Testis (tissue), 5 donors: ENCODE results near the gene FSCN2. TPM values are rescaled to one million over a fixed set of nuclear protein-coding genes. Genes with fewer than 3 reads are reported as not detected.

ENCODE experiments used
- DNase-seq: peaks from one replicate; pipeline ENCODE4 v3.0.0-alpha.2; 2019
- H3K27ac ChIP-seq, 2 donors: fragments of 200-600 bp; sonication (generic); one replicate each; pipeline ENCODE4 v1.5.1; 2019
- H3K27me3 ChIP-seq: fragments of 200-600 bp; sonication (generic); one replicate; pipeline ENCODE4 v1.5.1; 2019
- H3K36me3 ChIP-seq: fragments of 200-600 bp; sonication (generic); one replicate; pipeline ENCODE4 v1.5.1; 2017; ENCODE audit warnings: low read depth; ENCODE audit errors: missing control alignments
- H3K4me1 ChIP-seq: fragments of 200-600 bp; sonication (generic); one replicate; pipeline ENCODE4 v1.5.1; 2019
- H3K4me3 ChIP-seq, 2 donors: fragments of 200-600 bp; sonication (generic); one replicate each; pipeline ENCODE4 v1.5.1; 2017 to 2019
- H3K9me3 ChIP-seq: fragments of 200-600 bp; sonication (generic); one replicate; pipeline ENCODE4 v1.5.1; 2017
- CTCF ChIP-seq, 3 experiments: fragments of 450-650 bp in 2 of 3; fragments of 200-600 bp in 1 of 3; sonication (generic) in 1 of 3; IDR thresholded peaks; one replicate each; pipeline ENCODE4 v1.5.1; 2016 to 2019; ENCODE audit warnings: antibody characterized with exemption in 3 of 3, mild to moderate bottlenecking in 2 of 3, moderate library complexity in 1 of 3
- POLR2A ChIP-seq: fragments of 450-650 bp; IDR thresholded peaks from one replicate; pipeline ENCODE4 v1.6.1; 2017; ENCODE audit warnings: antibody characterized with exemption, mild to moderate bottlenecking, moderate library complexity
- WGBS, 2 donors: methylation state at CpG; one replicate each; pipeline ENCODE4 v1.1.5; 2018; 5-methylcytosine and 5-hydroxymethylcytosine counted together
- intact Hi-C: fragments of 100-400 bp; cut with DNase I; formaldehyde crosslinking; loops from one replicate; pipeline ENCODE4 v1.15.1; 2023; ENCODE audit warnings: low total_unique reads
- long read RNA-seq, 2 donors: transcript quantifications; one replicate each; lab custom pipeline, GENCODE V29; 2026
- polyA plus RNA-seq: library from polyadenylated mRNA; stranded (reverse); fragments of 350-450 nt; fragmentation: Illumina TruSeq; extraction: RNeasy Lipid Tissue Mini Kit (QIAGEN cat#74804); gene quantifications from one replicate; pipeline ENCODE4 v1.2.3, GENCODE V29; 2014; ENCODE audit warnings: low read depth, low replicate concordance; ENCODE audit not compliant: insufficient read depth
- total RNA-seq, 2 donors: library from RNA; depleted of rRNA; stranded (reverse); fragments of >200 nt; gene quantifications; one replicate each; pipeline ENCODE4 v1.2.3, GENCODE V29; 2016

The FSCN2 gene, protein sequence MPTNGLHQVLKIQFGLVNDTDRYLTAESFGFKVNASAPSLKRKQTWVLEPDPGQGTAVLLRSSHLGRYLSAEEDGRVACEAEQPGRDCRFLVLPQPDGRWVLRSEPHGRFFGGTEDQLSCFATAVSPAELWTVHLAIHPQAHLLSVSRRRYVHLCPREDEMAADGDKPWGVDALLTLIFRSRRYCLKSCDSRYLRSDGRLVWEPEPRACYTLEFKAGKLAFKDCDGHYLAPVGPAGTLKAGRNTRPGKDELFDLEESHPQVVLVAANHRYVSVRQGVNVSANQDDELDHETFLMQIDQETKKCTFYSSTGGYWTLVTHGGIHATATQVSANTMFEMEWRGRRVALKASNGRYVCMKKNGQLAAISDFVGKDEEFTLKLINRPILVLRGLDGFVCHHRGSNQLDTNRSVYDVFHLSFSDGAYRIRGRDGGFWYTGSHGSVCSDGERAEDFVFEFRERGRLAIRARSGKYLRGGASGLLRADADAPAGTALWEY
- 1 to 10 TPM; 3.5 to 4.0 TPM for total RNA-seq
- polyA plus RNA-seq: 0.37 TPM
- long read RNA-seq, donor 1: 0 reads
- long read RNA-seq, donor 2: 0 reads

- H3K36me3 ChIP-seq: no peaks in the 10 kb centered on the region
- TF ChIP-seq CTCF (IDR thresholded peaks at IDR 0.05) (no peak), POLR2A (no peak)
- WGBS, 2 donors: 55 to 59% methylated on average over 17 to 38 of the region's 42 CpGs
- H3K27ac ChIP-seq: no peak within 1 kb of the TSS
- no peaks in the 10 kb centered on the region for H3K4me1 ChIP-seq
- H3K9me3 ChIP-seq: no peaks in the 10 kb centered on the region
- no peak within 1 kb of the TSS for H3K4me3 ChIP-seq
- H3K27me3 ChIP-seq: no peaks in the 10 kb centered on the region
- no peak for DNase-seq
- intact Hi-C loops: no loop called here
Measured at GRCh38 chr17:81527591-81528383, at the start of gene FSCN2. Gene FSCN2, plus strand, starts transcription at chr17:81528377. Its CDS starts 155 bp downstream, at chr17:81528532.

DNA sequence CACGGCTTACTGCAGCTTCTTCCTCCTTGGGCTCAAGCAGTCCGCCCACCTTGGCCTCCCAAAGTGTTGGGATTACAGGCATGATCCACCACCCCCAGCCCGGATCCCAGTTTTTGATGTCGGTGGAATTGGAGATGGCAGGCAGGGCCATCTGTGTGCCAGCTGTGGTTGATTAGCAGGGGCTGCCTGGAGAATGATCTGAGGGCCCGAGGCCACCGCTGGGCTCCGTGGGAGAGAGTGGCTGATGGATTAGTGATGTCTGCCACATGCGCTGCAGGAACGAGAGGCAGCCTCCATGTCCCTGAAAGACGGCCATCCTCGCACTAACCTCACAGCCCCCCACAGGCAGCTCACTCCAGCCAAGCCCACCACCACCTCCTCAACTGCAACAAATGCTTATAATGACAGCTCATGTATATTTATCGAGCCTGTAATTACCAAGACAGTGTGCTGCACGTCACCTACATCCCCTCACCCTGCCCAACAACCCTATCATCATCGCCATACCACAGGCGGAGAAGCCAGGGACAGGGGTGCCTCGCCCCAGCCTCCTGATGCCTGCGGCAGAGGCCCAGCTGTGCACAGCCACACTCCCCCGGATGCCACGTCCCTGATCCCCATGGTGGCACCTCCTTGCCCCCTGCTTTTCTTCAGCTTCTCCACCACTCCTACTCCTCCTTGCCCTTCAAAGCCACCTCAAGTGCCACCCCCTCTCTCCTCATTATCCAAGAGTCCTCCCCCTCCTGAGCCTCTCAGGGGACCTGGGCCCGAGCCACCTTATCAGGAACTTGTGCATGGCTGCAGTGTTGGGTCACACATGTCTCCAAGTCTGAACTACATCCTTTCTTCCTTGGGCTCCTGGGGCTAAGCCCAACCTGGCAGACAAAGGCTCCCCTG, 48.8 kb upstream of the FSCN2 start:
- TF ChIP-seq POLR2A: no peak
- no peak for TF ChIP-seq CTCF (IDR thresholded peaks at IDR 0.05)
- intact Hi-C loops: loop anchor here (5.0 kb wide), 1 partner anchor 227 kb away; no protein-coding TSS in a partner anchor
- Histone ChIP-seq H3K27me3 (no peaks in the 10 kb centered on the region), H3K4me1 (peaks cover 24% of the 10 kb centered on the region), H3K27ac (peak overlapping the region in 1 of 2 donors; percentile 65), H3K4me3 (no peak overlapping the region), H3K36me3 (no peaks in the 10 kb centered on the region), H3K9me3 (no peaks in the 10 kb centered on the region)
- no peak for DNase-seq
- WGBS, 2 donors: 66 to 78% methylated on average over 20 of the region's 20 CpGs

DNA sequence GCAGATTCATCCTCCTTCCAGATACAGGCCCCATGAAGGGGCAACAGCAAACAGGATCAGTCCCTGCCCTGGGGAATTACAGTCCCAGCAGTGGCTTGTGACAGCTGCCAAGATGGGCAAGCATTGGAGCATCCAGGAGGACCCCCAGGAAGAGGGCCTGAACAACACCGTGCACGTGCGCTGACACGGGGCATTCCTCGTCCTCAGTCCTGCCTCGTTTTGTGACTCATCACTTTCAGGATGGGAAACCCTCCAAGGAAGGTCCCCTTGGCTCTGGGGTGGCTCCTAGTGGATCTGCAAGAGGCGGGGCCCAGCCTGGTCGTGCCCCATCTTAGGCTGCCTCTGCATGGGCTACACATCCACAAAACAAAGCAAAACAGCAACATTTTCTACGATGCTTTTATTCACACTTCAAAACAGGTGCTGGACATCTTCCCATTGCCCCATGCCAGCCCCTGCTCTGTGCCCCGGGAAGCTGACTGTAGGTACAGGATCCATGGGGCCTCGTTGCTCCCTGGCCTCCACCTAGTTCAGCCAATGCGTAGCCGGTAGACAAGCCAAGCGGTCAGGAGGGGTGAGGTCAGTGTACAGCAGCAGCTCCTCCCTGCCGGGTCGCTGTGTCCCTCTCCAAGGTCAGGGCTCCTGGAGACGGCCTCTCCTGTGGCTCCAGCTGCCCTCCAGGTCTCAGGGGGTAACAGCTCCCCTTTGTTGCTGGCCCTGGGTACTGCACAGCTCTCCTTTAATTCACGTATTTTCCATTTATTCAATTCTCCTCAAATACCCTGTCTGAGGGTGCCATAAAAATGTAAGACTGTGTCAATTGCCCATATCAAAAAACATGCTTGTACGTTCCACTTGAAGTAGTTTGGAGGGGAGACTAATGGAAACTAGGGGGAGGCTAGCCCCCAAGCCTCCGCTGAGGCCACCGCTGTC, 47.8 kb upstream of the FSCN2 start:
- no peaks in the 10 kb centered on the region for H3K36me3 ChIP-seq
- H3K27me3 ChIP-seq: no peaks in the 10 kb centered on the region
- no peak overlapping the region for H3K4me3 ChIP-seq
- intact Hi-C loops: loop anchor here (5.0 kb wide), 1 partner anchor 228 kb away; no protein-coding TSS in a partner anchor
- H3K9me3 ChIP-seq: no peaks in the 10 kb centered on the region
- H3K27ac ChIP-seq: peak overlapping the region; percentile 1 to 65
- no peak for TF ChIP-seq POLR2A
- peak in 1 of 3 experiments; percentile 20 for TF ChIP-seq CTCF (IDR thresholded peaks at IDR 0.05)
- DNase-seq: peak; percentile 87
- peaks cover 24% of the 10 kb centered on the region for H3K4me1 ChIP-seq
- 22 to 29% methylated on average over 17 to 21 of the region's 21 CpGs for WGBS, 2 donors
